Occipital lobe (tissue), 2 donors: ENCODE measurements around the gene FBXL7. TPM values are rescaled to one million over a fixed set of nuclear protein-coding genes. Genes with fewer than 3 reads are reported as not detected.

Experiments used
- DNase-seq: peaks from one replicate; lab custom pipeline; 2025; lab: John Stamatoyannopoulos, UW
- total RNA-seq: library from RNA; depleted of rRNA; stranded (reverse); fragments of >200 nt; gene quantifications from one replicate; pipeline ENCODE4 v1.2.3, GENCODE V29; 2014

The FBXL7 gene
- total RNA-seq, 1 donor from 2014 or later: 3.0 TPM

DNA sequence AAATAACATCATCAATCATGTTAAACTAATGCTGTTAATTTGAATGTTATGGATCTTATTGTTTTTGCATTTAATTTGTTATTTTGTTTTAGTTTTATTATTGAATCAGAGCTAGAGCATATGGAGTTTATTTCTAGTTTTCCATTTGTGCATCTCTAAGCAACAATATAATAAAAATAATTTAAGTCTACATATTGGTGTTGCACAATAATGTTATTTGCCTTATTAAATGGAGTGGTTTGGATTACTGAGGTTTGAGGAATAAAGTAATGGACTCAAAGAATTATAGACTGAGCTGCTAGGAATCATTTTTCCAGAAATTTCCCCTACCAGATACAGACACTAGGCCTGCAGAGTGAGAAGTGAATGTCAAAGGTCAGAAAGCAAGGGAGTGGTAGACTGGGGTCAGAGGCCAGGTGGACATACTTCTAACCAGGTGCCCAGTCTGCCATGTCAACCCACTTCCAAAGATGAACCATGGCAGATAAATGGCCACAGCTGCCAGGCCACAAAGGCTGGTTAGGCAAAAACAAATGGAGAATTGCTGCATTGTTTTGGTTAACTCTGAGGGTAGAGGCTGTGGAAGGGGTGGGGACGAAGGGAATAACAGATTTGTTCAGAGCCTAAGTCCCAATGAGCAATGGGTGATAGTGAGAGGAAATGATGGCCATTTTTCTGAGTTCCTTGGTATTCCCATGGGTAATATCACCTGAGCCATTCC, 113.1 kb downstream of the FBXL7 start:
- DNase-seq: no peak

DNA sequence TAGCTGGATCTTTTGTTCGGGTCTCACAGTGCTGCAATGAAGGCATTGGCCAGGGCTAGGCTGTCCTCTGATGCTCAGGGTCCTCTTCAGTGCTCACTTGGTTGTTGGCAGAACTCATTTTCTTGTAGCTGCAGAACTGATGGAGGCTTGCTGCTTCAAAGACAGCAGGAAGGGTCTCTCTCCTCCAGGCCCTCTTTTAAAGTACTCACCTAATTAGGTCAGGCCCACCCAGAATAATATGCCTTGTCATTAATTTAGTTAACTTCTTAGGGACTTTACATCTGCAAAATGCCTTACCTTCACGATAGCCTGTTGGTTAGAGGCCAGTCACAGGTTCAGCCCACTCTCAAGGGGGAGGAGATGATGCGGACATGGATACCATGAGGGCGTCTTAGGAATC, 114.7 kb downstream of the FBXL7 start:
- no peak for DNase-seq

DNA sequence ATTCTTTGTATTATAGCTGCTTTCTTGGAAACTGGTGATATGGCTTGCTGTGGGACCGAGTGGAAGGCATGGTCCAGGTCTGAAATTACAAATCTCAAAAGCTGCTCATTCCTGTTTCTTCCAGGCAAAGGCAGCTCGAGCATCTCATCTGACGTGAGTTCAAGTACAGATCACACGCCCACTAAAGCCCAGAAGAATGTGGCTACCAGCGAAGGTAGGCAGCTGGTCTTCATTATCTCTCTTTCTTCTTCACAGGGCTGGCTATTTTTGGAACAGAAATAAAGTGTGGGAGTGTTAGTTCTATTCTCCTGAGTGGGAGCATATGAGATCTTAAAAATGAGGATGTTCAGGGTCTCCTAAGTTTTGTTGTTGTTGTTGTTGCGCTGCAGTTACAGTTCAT, 115.9 kb downstream of the FBXL7 start:
- no peak for DNase-seq

DNA sequence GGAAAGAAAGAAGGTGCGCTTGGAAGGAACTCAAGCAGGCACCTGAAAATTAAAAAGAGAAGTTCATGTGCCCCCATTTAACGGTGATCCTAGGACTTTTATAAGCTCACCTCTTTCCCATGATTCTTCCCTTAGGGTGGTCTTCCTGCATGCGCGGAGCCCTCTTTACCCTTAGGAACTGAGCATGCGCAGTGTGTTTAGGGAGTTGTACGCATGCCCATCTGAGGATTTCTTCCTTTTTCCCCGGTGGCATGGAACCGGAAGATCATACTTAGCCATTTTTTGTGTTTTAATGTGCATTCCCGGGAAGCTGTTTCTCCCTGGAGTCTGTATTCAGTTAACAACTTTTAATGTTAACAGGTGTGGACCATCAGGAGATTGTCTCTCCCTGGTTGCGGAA, 119.0 kb downstream of the FBXL7 start:
- DNase-seq: no peak

DNA sequence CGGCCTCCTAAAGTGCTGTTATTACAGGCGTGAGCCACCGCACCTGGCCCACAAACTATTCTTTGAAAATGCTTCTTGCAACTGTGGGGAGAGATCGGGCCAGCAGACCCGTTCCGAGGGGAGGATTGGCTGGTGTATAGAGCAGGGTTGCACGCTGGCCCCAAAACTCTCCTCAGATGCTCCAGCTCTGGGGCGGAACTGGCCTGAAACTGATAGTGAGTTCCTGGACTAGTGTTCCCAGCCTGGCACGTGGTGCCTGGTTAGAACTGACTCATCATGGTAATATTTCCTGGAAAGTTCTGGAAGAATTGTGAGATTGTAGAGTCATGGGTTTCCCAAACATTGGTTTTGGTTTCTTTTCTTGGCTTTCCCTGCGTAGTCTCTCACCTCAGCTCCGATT, 120.5 kb downstream of the FBXL7 start:
- DNase-seq: no peak

DNA sequence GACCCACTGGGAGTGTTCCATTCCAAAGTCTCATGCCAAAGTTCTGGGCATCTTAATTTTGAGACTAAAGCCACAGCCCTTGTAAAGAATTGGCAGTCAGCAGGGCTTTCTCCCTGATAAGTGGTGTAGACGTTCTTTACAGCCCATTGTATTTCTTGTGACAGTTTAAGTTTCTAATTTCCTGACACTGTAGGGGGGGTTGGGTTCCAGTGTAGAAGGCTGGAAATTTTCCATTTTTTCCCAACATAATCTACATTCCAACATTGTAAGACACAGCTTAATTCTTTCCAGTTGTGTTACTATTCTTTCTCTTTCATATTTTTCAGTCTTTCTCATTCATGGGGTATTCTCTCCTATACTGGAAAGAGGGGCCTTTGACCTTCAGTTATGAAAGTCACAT, 121.1 kb downstream of the FBXL7 start:
- DNase-seq: no peak

DNA sequence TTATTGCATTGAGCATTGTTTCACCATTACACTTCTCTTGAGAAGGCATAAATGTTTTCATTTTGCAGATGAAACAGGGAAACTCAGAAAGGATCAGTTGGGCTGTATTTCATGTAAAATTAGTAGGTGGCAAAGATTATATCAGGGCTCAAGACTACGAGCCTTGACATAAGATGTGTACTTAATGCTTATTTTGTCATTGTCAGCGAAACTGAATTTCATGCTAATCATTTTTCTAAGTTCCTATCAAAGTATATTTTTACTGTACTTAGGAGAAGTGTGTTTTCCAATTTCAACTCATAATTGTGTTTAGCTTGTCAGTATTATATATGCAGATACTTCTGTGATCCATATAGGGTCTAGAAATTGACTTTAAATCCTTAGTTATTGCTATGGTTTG, 123.8 kb downstream of the FBXL7 start:
- DNase-seq: no peak

DNA sequence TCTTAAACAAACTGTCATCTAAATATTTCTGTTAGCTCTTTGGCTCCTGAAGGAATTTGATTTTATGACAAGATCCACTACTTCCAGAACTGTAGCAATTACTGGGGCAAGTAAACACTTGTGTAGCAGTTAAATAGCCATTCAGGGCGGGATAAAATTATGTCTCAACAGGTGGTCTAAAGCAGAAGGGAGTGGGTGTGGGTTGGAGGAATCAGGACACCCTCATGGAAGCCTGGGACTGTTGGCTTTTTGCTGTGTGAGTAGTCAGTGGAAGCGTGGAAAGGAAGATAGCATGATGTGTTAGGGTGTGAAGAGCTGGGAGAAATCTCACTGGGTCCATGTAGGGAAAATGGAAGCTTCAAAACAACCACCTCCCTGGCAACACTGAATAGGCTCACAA, 127.1 kb downstream of the FBXL7 start:
- no peak for DNase-seq

DNA sequence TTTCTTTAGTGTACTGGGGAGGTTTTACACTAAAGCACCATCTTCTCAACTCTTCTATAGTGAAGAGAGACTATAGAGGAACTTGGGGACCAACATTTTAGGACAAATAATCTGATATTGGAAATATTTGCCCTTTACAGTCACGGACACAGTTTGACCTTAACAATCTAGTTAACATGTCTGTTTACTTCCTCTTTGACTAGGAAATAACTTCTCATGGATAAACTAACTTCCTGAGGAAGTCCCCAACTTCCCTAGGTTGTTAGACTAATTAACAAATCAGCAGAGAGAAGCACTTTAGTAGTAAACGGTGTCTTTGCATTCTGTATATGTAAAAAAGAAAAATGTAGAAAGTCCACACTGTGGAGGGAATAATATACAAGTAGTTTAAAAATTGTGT, 127.7 kb downstream of the FBXL7 start:
- no peak for DNase-seq

DNA sequence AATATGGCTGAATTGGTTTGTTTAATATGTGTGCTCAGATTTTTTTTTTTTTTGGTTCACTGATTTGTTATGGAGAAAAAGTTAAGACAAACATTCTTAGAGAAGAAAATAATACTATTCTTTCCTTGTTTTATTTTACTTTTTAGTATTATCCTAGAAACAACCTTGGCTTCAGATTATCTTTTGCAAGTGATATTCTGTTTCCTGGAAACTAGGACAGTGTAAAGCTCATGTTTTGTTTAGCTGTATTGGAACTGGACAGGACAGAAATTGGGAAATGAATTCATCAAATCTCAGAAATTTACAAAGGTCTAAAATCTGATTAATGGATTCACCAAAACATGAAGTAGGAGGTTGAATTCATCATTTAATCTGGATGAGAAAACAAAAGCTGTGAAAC, 130.5 kb downstream of the FBXL7 start:
- DNase-seq: no peak

DNA sequence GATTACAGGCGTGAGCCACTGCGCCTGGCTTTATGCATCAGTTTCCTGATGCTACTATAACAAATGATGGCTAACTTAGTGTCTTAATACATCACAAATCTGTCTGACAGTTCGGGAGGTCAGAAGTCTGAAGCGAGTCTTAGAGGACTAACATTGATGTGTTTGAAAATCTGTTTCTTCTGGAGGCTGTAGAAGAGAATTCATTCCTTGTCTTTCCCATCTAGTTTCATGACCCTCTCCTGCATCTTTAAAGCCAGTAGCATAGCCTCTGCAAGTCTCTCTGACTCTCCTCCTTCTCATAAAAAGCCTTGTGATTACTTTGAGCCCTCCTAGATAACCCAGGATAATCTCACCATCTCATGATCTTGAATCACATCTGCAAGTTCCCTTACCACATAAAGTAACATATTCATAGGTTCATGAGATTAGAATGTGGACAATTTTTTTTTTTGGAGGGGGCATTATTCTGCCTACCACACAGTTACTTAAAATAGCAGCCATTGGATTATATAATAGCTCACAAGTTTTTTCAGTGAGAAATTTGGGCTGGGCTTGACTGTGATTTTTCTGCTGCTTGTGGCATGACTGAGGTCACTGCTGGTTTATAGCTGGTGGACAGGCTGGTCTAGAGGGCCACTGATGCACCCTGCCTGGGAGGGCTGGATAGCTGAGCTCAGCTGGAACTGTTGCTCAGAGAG, 134.8 kb downstream of the FBXL7 start:
- DNase-seq: no peak

DNA sequence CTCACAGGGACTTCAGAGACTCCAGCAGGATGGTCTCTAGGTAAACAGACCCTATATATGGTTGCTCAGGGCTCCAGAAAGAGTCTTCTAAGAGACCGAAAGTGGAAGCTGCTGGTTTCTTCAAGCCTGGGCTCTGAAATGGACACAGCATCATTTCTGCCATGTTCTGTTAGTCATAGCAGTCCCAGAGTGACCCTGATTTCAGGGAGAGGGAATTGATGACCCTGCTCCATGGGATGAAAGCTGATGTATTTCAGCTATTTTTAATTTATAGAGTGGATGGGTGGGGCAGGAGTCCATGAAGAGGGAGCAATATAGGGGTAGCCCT, 135.3 kb downstream of the FBXL7 start:
- DNase-seq: no peak

DNA sequence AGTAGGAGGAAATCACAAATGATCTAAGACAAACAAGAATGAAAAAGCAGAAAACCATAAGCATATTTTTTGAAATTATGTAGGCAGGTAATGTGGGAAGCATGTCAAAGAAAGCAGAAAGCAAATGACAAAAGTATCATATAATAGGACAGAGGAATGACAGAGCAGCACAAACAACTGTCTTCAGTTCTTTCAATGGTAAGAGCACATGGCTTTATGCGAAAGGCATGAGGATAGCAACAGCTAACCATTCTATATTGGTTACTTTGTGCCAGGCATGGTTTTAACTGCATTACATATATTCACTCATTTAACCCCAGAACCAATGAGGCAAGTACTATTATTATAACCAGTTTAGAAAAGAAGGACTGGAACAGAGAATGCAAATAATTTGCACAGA, 137.4 kb downstream of the FBXL7 start:
- no peak for DNase-seq

DNA sequence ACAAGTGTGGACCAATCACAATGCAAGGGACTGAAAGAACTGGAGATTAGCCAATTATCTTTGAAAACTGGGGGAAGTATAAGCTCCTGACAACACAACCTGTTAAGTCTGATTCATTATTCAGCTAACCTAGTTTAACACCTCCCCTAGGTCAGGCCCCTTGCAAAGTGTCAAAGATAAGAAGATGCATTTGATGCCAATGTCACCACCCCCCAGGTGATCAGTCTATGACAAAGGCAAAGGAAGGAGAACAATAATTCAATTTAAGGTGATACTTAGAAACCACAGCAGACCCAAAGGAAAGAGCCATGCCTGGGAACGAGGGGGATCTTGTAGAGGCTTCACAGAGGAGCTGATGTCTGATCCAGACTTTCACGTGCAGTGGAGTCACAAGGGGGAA, 137.9 kb downstream of the FBXL7 start:
- DNase-seq: no peak

DNA sequence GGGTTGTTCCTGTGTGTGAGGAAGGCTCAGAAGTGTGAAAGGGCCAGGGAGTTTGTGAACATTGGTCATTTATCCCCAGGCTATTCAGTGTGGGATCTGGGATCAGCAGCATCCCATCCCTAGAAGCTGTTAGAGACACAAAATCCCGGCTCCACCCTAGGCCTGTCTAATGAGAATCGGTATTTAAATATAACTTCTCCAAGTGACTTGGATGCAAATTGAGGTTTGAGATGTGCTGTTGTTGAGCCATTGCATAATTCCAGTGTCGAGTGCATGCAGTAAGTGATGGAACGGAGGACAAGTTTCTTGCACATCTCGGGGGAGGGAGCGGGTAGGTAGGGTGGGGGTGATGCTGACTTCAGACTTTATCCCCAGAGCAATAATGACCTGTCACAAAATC, 138.3 kb downstream of the FBXL7 start:
- no peak for DNase-seq

DNA sequence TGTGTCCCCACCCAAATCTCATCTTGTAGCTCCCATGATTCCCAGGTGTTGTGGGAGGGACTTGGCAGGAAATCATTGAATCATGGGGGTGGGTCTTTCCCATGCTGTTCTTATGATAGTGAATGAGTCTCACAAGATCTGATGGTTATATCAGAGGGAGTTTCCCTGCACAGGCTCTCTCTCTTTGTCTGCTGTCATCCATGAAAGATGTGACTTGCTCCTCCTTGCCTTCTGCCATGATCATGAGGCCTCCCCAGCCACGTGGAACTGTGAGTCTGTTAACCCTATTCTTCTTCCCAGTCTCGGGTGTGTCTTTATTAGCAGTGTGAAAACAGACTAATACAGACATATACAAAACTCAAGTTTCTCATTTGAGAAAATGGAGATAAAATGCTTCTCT, 139.3 kb downstream of the FBXL7 start:
- DNase-seq: no peak

DNA sequence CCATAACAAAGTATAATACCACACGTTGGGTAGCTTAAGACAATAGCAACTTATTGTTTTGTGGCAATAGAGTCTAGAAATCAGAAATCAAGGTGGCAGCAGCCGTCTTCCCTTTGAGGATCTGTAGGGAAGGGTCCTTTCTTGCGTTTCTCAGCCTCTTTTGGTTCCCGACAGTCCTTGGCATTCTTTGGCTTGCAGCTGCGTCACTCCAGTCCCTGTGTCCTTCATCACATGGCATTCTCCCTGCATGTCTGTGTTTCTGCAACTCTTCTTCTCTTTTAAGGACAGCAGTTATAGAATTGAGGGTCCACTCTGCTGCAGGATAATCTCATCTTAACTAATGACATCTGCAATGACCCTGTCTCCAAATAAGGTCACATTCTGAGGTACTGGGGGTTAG, 140.1 kb downstream of the FBXL7 start:
- DNase-seq: no peak

DNA sequence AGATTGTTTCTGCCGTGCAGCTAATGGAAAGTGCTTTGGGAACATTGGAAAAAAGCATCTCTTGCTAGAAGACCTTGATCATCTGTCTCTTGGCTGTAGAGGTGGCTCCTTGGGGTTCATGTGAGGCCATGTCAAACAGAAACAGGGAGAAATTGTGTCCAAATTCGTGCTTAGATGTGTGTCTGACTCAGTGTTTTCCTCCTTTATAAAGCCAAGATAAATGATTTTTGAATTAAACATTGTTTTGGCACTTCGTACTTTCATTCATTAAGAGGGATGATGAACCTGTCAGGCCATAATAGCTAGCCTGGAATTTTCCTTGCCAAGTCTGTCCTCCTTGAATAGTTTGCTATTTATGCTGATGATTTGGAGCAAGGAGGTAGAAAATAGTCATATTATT, 143.8 kb downstream of the FBXL7 start:
- DNase-seq: no peak

DNA sequence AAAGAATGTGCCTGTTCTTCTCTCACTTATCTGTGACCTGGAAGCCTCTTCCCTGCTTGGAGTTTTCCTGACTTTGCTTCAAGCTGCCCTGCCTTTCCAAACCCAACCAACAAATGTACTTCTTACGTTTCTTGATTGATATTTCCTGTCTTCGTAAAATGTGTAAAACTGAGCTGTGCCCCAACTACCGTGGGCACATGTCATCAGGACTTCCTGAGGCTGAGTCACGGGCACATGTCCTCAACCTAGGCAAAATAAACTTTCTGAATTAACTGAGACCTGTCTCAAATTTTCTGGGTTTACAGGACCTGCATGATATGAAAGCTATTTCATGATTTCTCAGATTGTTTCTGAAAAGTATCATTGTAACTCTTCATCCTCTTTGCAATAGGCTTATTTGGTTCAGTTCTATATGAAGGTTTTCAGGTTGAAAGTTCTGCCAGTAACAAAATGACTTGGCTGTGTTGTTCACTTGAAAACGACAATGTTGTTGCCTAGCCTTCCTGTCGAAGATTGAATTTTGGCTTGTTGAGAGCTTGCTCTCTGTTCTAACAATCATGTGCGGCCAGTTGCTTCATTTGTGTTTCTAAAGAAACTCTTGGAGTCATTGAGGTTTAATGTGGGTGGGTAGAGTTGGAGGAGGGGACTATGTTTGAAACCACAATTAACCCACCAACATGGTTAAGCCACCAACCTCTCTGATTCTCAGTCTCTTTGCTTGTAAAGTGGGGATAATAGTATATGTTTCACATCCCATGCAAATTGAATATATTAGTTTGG, 145.6 kb downstream of the FBXL7 start:
- DNase-seq: no peak

DNA sequence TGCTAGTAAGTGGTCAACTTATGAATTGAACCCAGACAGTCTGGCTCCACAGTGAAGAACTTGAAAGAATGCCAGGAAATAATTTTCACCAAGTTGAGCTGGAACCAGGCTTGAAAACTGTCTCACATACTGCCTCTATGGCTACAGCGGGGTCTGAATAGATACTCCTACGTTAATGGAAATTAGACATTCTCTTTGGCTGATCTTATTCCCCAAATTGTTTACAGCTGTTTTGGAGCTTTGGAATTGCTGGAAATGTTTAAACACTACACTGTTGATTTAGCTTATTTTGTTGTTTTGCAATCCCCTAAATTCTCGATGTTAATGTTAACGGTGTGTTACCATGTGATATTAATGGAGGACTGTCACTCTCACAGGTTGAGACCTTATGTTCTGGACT, 146.4 kb downstream of the FBXL7 start:
- DNase-seq: no peak

DNA sequence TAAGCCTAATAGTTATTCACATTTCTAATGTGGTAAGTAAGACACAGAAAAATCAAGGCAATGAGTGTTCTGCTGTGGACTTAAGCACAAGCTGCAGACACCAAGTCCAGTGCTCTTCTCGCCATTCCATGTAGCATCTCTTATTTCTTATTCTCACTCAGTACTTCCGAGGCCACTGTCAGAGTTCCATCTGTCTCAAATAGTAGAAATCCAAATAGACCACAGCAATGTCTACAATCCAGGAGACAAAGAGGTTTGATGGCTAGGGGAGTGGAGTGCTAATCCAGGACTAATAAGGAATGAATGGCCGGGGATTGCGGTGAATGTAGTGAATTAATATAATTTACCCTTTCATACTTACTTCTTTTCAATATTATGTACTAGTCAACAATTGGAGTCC, 147.3 kb downstream of the FBXL7 start:
- DNase-seq: no peak

DNA sequence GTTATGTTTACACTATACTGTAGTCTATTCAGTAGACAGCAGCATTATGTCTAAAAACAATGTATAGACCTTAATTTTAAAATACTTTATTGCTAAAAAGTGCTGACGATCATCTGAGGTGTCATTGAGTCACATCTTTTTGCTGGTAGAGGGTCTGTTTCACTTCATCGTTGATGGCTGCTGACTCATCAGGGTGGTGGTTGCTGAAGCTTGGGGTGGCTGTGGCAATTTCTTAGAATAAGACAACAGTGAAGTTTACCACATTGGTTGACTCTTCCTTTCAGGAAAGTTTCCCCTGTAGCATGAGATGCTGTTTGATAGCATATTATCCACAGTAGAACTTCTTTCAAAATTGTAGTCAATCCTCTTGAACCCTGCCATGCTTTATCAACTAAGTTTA, 150.3 kb downstream of the FBXL7 start:
- DNase-seq: no peak

DNA sequence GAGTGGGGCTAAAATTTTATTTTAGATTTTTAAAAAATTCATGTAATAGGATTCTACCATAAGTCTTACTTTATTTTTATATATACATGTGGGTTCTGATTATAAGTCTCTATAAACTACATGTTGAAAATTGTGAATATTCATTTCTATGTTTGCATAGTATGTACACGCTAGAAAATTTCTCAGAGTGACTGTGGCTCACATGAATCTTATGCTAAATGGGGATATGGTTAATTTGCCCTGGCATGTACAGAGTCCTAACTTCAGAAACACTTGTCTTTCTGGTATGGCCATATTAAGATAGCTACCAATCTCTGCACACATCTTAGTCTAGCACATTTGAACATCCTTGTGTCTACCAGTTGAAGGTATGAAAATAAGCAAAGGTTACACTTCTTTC, 154.8 kb downstream of the FBXL7 start:
- DNase-seq: no peak
